ENCODE data around the gene GALNT16.

Gene GALNT16

GRCh38 chr14:69346710-69347109 is 86.8 kb downstream of the GALNT16 start:
- TF ChIP-seq TCF12 (IDR thresholded peaks at IDR 0.05; ENCODE audit: low read depth) (no peak), NFIC (IDR thresholded peaks at IDR 0.05) (no peak), RAD21 (IDR thresholded peaks at IDR 0.05; ENCODE audit: low read depth) (peak; percentile 52; the same call in 1 of the 2 replicates), EP300 (IDR thresholded peaks at IDR 0.05; ENCODE audit: borderline replicate concordance) (no peak)

- TF ChIP-seq RAD21 (IDR thresholded peaks at IDR 0.05; ENCODE audit: low read depth): no peak
- TF ChIP-seq EGR1 (IDR thresholded peaks at IDR 0.05): no peak
- TF ChIP-seq MAX (IDR thresholded peaks at IDR 0.05): no peak
- no peak for TF ChIP-seq REST (IDR thresholded peaks at IDR 0.05; ENCODE audit: low read depth)
- no peak for TF ChIP-seq TCF12 (IDR thresholded peaks at IDR 0.05; ENCODE audit: low read depth)
- no peak for TF ChIP-seq TEAD4 (IDR thresholded peaks at IDR 0.05)
- no peak for TF ChIP-seq TAF1 (IDR thresholded peaks at IDR 0.05; ENCODE audit: low read depth)
Observed at GRCh38 chr14:69349091-69349777, 89.3 kb downstream of the GALNT16 start.

GRCh38 chr14:69350892-69351291 is 90.9 kb downstream of the GALNT16 start:
- no peak for TF ChIP-seq YY1 (IDR thresholded peaks at IDR 0.05; ENCODE audit: low read depth)
- no peak for TF ChIP-seq FOXM1 (IDR thresholded peaks at IDR 0.05; ENCODE audit: borderline replicate concordance, low read depth)
- no peak for TF ChIP-seq REST (IDR thresholded peaks at IDR 0.05; ENCODE audit: low read depth)
- no peak for TF ChIP-seq ZBTB7A (IDR thresholded peaks at IDR 0.05; ENCODE audit: low read depth)

- TF ChIP-seq REST (IDR thresholded peaks at IDR 0.05; ENCODE audit: low read depth): no peak
- TF ChIP-seq EGR1 (IDR thresholded peaks at IDR 0.05): no peak
- TF ChIP-seq ZBTB7A (IDR thresholded peaks at IDR 0.05; ENCODE audit: low read depth): no peak
- no peak for TF ChIP-seq USF1 (IDR thresholded peaks at IDR 0.05)
- no peak for TF ChIP-seq TEAD4 (IDR thresholded peaks at IDR 0.05)
Observed at GRCh38 chr14:69351385-69351784, 91.4 kb downstream of the GALNT16 start.

- TF ChIP-seq FOXM1 (IDR thresholded peaks at IDR 0.05; ENCODE audit: borderline replicate concordance, low read depth): no peak
- TF ChIP-seq NFIC (IDR thresholded peaks at IDR 0.05): no peak
- TF ChIP-seq CREB1 (IDR thresholded peaks at IDR 0.05; ENCODE audit: low read depth): no peak
- no peak for TF ChIP-seq USF1 (IDR thresholded peaks at IDR 0.05)
- TF ChIP-seq ZBTB7A (IDR thresholded peaks at IDR 0.05; ENCODE audit: low read depth): no peak
- TF ChIP-seq MAX (IDR thresholded peaks at IDR 0.05): no peak
- no peak for TF ChIP-seq TCF12 (IDR thresholded peaks at IDR 0.05; ENCODE audit: low read depth)
- no peak for TF ChIP-seq RAD21 (IDR thresholded peaks at IDR 0.05; ENCODE audit: low read depth)
- TF ChIP-seq CEBPB (IDR thresholded peaks at IDR 0.05): no peak
Observed at GRCh38 chr14:69351911-69352310, 92.0 kb downstream of the GALNT16 start.

All from Ishikawa (cell line).